ENCODE results near the gene CASK. TPM values are rescaled to one million over a fixed set of nuclear protein-coding genes. Genes with fewer than 3 reads are reported as not detected.

The CASK gene
- polyA plus RNA-seq, 1 donor from 2014 or later, result 58.3 TPM

- Histone ChIP-seq H3K27me3 (ENCODE audit: insufficient read depth, low read depth, low read length) (no peaks in the 10 kb centered on the region), H3K4me3 (ENCODE audit: low read length) (no peak overlapping the region), H3K4me2 (ENCODE audit: low read length) (no peak overlapping the region), H3K9me2 (ENCODE audit: insufficient read depth, low read length) (no peaks in the 10 kb centered on the region), H3K79me2 (replicated peaks; ENCODE audit: insufficient read depth, low read length) (no peaks in the 10 kb centered on the region), H3F3A (ENCODE audit: insufficient read depth, low read length, poor library complexity, severe bottlenecking) (no peaks in the 10 kb centered on the region), H3K27ac (ENCODE audit: low read length) (no peak overlapping the region), H3K9ac (ENCODE audit: low read length) (no peak overlapping the region), H3K9me3 (ENCODE audit: low read length) (no peaks in the 10 kb centered on the region), H2AFZ (ENCODE audit: low read depth, low read length) (no peak overlapping the region), H3K36me3 (ENCODE audit: insufficient read depth, low read length) (no peaks in the 10 kb centered on the region), H4K20me1 (ENCODE audit: insufficient read depth) (no peaks in the 10 kb centered on the region)
- TF ChIP-seq, protein P1, sequence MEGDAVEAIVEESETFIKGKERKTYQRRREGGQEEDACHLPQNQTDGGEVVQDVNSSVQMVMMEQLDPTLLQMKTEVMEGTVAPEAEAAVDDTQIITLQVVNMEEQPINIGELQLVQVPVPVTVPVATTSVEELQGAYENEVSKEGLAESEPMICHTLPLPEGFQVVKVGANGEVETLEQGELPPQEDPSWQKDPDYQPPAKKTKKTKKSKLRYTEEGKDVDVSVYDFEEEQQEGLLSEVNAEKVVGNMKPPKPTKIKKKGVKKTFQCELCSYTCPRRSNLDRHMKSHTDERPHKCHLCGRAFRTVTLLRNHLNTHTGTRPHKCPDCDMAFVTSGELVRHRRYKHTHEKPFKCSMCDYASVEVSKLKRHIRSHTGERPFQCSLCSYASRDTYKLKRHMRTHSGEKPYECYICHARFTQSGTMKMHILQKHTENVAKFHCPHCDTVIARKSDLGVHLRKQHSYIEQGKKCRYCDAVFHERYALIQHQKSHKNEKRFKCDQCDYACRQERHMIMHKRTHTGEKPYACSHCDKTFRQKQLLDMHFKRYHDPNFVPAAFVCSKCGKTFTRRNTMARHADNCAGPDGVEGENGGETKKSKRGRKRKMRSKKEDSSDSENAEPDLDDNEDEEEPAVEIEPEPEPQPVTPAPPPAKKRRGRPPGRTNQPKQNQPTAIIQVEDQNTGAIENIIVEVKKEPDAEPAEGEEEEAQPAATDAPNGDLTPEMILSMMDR (IDR thresholded peaks at IDR 0.05; ENCODE audit: poor library complexity, severe bottlenecking), result no peak
- TF ChIP-seq EZH2 (IDR thresholded peaks at IDR 0.05; ENCODE audit: borderline replicate concordance, insufficient read depth, low read length, poor library complexity, severe bottlenecking) (no peak), EP300 (conservative IDR thresholded peaks at IDR 0.05; ENCODE audit: poor library complexity, severe bottlenecking) (no peak), POLR2AphosphoS5 (IDR thresholded peaks at IDR 0.05) (no peak), MXI1 (conservative IDR thresholded peaks at IDR 0.05; ENCODE audit: poor library complexity, severe bottlenecking) (no peak), SMC3 (conservative IDR thresholded peaks at IDR 0.05; ENCODE audit: poor library complexity) (no peak), TAF1 (IDR thresholded peaks at IDR 0.05; ENCODE audit: low read depth) (no peak), RAD21 (conservative IDR thresholded peaks at IDR 0.05) (no peak)
- TF ChIP-seq, protein P2, sequence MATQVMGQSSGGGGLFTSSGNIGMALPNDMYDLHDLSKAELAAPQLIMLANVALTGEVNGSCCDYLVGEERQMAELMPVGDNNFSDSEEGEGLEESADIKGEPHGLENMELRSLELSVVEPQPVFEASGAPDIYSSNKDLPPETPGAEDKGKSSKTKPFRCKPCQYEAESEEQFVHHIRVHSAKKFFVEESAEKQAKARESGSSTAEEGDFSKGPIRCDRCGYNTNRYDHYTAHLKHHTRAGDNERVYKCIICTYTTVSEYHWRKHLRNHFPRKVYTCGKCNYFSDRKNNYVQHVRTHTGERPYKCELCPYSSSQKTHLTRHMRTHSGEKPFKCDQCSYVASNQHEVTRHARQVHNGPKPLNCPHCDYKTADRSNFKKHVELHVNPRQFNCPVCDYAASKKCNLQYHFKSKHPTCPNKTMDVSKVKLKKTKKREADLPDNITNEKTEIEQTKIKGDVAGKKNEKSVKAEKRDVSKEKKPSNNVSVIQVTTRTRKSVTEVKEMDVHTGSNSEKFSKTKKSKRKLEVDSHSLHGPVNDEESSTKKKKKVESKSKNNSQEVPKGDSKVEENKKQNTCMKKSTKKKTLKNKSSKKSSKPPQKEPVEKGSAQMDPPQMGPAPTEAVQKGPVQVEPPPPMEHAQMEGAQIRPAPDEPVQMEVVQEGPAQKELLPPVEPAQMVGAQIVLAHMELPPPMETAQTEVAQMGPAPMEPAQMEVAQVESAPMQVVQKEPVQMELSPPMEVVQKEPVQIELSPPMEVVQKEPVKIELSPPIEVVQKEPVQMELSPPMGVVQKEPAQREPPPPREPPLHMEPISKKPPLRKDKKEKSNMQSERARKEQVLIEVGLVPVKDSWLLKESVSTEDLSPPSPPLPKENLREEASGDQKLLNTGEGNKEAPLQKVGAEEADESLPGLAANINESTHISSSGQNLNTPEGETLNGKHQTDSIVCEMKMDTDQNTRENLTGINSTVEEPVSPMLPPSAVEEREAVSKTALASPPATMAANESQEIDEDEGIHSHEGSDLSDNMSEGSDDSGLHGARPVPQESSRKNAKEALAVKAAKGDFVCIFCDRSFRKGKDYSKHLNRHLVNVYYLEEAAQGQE (IDR thresholded peaks at IDR 0.05; ENCODE audit: borderline replicate concordance), result no peak
These were observed 186.3 kb downstream of the CASK start for GRCh38 chrX:41737065-41737464.

DNA sequence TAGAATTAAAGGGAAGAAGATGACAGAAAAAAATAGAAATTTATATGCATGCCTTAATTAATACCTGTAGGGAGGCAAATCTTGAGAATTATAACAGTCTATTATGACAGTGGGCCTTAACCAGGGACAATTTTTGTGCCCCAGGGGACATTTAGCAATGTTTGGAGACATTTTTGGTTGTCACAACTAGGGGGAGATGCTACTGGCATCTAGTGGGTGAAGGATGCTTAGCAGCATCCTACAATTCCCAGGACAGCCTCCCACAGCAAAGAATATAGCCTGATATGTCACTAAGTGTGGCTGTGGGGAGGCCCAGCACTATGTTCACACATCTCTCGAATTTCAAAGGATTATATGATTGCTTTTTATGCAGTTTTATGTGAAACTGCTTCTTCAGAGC is 188.8 kb downstream of the CASK start:
- Histone ChIP-seq H4K20me1 (ENCODE audit: insufficient read depth) (no peaks in the 10 kb centered on the region), H2AFZ (ENCODE audit: low read depth, low read length) (no peak overlapping the region), H3K36me3 (ENCODE audit: insufficient read depth, low read length) (no peaks in the 10 kb centered on the region), H3K9me3 (ENCODE audit: low read length) (no peaks in the 10 kb centered on the region), H3K4me3 (ENCODE audit: low read length) (no peak overlapping the region), H3K4me2 (ENCODE audit: low read length) (no peak overlapping the region), H3K27ac (ENCODE audit: low read length) (no peak overlapping the region), H3F3A (ENCODE audit: insufficient read depth, low read length, poor library complexity, severe bottlenecking) (no peaks in the 10 kb centered on the region), H3K27me3 (ENCODE audit: insufficient read depth, low read depth, low read length) (no peaks in the 10 kb centered on the region), H3K9me2 (ENCODE audit: insufficient read depth, low read length) (no peaks in the 10 kb centered on the region), H3K79me2 (replicated peaks; ENCODE audit: insufficient read depth, low read length) (no peaks in the 10 kb centered on the region), H3K9ac (ENCODE audit: low read length) (no peak overlapping the region)
- TF ChIP-seq SMC3 (conservative IDR thresholded peaks at IDR 0.05; ENCODE audit: poor library complexity) (peak; percentile 28), MXI1 (conservative IDR thresholded peaks at IDR 0.05; ENCODE audit: poor library complexity, severe bottlenecking) (no peak), TAF1 (IDR thresholded peaks at IDR 0.05; ENCODE audit: low read depth) (no peak), RAD21 (conservative IDR thresholded peaks at IDR 0.05) (peak; percentile 43), EZH2 (IDR thresholded peaks at IDR 0.05; ENCODE audit: borderline replicate concordance, insufficient read depth, low read length, poor library complexity, severe bottlenecking) (no peak), EP300 (conservative IDR thresholded peaks at IDR 0.05; ENCODE audit: poor library complexity, severe bottlenecking) (no peak)
- TF ChIP-seq, protein P2 (IDR thresholded peaks at IDR 0.05; ENCODE audit: borderline replicate concordance), result no peak
- TF ChIP-seq, protein P1 (IDR thresholded peaks at IDR 0.05; ENCODE audit: poor library complexity, severe bottlenecking), result peak; percentile 40
